T-helper 2 cell treated with Interferon-gamma antibody and Interleukin-4, amounts not matched to agents 100 ng/mL and 5 ng/mL, for 36 hours (primary cell): ENCODE measurements around the gene IQUB. TPM values are rescaled to one million over a fixed set of nuclear protein-coding genes. Genes with fewer than 3 reads are reported as not detected.
"Not testable (repeated sequence)": the region's sequence is repeated elsewhere in the genome, so short reads cannot be mapped to it uniquely, and the experiment has no call there.

Source experiments
- intact Hi-C: fragments of 100-400 bp; cut with micrococcal nuclease; formaldehyde crosslinking; loops from one replicate; pipeline ENCODE4 v1.15.1; 2023
- total RNA-seq: library from RNA; stranded (reverse); gene quantifications from 2 replicates; pipeline ENCODE4 v1.2.3, GENCODE V29; 2022

Gene IQUB
- total RNA-seq, 1 donor from 2014 or later, result not detected

DNA sequence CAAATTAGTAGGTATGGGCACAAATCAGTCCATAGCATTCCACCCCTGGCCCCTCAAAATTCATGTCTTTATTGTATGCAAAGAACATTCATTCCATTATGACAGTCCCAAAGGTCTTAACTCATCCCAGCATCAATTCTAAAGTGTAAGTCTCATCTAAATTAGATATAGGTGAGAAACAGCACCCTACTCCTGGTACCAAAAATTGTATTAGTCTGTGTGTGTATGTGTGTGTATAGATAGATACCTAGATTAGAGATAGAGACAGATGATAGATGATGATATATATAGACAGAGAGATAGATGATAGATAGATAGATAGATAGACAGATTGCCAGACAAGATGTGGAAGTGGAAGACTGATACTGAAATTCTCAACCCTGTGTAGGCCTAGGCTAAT is 109.9 kb downstream of the IQUB start:
- intact Hi-C loops, result no loop called here

DNA sequence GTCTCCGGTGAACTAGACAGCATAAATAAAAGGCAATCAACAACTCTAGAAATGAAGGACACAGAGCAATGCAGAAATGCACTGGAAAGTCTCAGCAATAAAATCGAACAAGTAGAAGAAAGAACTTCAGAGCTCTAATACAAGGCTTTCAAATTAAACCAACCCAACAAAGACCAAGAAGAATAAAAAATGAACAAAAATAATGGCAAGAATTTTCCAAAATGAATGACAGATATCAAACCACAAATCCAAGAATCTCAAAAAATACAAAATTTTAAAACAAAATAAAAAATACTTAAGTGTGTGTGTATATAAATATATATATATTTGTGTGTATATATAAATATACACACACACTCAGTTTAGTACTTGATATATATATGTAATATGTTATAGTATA is 110.8 kb downstream of the IQUB start:
- intact Hi-C loops, result no loop called here

DNA sequence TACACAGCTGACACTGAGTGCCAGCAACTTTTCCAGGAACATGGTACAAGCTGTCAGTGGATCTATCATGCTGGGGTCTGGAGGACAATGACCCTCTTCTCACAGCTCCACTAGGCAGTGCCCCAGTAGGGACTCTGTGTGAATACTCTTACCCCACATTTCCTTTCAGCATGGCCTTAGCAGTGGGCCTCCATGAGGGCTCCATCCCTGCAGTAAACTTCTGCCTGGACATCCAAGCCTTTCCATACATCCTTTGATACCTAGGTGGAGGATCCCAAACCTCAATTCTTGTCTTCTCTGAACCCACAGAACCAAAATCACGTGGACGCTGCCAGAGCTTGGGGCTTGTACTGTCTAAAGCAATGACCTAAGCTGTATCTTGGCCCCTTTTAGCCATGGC is 116.8 kb downstream of the IQUB start:
- intact Hi-C loops, result no loop called here

DNA sequence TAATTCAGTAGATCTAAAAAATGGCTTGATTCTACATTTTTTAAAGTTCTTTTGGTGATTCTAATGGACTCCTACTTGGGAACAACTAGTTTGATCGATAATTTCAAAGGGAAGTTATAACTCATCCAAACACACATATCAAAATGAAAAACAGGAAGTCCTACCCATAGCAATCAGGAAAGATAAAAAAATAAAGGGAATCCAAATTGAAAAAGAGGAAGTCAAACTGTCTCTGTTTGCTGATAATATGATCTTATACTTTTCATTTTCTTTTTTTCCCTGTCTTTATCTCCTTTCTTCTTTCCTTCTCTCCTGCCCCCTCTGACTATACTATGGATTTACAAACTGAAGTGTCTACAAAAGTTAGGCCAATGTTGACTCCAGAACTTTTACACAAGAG is 118.8 kb downstream of the IQUB start:
- intact Hi-C loops, result no loop called here

DNA sequence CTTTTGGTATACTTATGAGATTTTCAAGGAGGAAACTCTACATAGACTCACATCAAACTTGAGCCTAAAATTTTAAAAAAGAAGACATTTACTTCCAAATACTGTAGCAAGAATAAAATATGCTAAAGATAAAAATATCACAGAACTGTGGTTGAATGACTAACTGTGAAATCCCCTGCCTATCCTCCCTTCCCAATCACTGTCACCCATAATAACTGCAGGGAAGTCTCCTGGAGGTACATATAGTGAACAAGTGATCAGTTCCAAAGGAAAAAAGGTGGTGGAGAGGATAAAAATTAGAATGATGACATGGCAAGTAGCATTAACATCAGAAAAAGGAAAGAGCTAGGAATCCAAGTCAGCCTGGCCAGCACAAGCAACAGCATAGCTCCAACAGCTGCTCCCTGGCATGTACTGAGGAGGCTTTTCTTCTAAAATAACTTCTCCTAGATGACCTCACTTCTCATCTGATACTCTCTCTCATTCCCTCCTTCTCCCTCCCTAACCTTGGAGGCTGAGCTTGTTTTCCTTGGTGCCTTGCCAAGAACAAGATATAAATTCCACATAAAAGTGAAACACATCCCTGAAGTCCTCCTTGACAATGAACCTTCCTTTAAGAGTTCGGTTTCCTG is 124.0 kb downstream of the IQUB start:
- intact Hi-C loops, result no loop called here

- intact Hi-C loops, result not testable (repeated sequence)
Measured at GRCh38 chr7:123407951-123408350, 126.4 kb downstream of the IQUB start.

Other genes with a start within 250 kb of the IQUB start
- gene NDUFA5, start 23.2 kb upstream of the IQUB start, total RNA-seq, result 46.8 and 48.4 TPM in 2 replicates
- not detected in 2 replicates for gene ASB15, start 67.2 kb upstream of the IQUB start, total RNA-seq
- not detected in 2 replicates for gene LMOD2, start 121.3 kb upstream of the IQUB start, total RNA-seq
- gene WASL, start 214.4 kb upstream of the IQUB start, total RNA-seq, result 6.0 and 6.8 TPM in 2 replicates